ENCODE data around the gene MAB21L4.

The MAB21L4 gene

DNA sequence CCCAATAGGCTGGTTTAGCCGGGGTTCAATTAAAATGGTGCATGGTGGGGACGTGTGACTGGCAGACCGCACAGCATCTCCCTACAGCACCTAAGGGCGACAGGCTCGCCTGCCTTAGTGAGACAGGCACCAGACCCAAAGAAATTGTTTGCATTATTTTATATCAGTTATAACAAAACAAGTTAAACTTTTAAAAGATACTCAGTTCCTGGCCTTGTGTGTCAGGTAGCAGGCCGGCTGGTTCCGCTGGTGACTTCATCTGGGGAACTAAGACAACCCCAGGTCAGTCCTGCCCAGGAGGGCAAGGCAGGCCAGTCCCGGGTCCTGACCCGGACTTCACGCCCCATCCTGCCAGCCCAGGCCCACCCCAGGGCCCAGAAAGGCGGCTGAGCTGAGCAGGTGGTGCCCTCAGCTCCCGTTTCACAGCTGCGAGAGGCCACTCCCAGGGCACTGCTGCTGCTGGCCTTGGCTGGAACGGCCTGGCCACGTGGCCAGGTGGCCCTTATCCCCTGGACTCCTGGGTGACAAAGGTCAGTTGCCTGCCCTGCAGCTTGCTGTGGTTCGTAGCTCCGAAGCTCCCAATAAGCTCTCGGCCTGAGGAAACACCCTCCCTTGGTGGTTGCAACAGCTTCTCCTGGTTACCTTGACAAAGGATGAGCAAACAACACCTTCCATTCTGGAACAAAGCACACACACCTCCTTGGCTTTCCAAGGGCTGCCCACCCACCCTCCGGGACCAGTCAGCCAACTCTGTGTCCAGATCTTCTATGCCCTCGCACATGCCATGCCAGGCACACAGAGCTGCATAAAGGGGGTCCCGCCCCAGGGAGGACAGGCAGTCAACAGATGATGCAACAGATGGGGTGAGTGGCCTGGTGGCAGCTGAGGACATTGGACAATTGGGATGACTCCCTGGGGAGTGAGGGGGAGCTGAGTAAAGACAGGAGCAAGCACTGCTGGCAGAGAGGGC, 38.6 kb downstream of the MAB21L4 start:
- no peak for FAIRE-seq
- no peak for TF ChIP-seq POLR2A (IDR thresholded peaks at IDR 0.05; ENCODE audit: low read depth, low read length)
- no peak for TF ChIP-seq TAF1 (IDR thresholded peaks at IDR 0.05; ENCODE audit: borderline replicate concordance, low read depth, low read length)
- no peak for TF ChIP-seq POLR2AphosphoS5 (IDR thresholded peaks at IDR 0.05; ENCODE audit: low read depth, low read length)
- DNase-seq (ENCODE audit: insufficient read length), result no peak

DNA sequence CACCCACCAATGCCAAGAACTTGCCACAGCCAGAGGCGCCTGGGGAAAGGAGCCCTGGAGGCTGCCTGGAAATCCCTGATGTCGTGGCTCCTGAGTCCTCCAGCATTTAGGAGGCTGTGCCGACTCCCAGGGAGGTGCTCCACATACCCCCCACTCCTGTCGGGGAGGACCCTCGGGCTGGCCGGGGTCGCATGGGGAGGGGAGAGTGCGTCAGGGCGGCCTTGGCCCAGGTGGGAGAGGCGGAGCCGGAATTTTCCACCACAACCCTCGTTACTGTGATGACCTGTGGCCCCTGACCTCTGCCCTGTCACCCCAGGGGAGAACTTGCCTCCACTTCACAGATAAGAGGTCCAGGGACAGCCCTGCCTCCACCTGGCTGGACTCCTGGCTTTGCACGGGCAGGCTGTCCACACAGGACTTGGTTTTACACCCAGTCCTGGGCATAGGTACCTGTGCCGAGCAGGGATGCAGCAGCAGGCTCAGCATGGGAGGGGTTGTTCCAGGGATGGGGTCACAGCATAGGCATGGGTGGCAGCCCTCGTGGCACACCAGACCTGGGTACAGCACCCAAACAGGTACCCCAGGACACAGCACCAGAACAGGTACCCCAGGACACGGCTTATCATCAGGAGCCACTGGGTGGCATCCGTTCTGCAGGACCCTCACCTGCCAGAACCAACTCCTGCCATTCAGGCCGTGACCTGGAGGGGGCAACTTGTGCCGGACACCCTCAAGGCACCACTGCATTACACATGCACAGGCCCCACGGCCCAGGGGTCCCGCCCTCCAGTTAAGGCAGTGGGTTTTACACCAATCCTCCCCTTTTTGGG, 39.6 kb downstream of the MAB21L4 start:
- FAIRE-seq, result no peak

GRCh38 chr2:240855670-240856069, 40.3 kb downstream of the MAB21L4 start:
- FAIRE-seq (no peak), DNase-seq (ENCODE audit: insufficient read length) (no peak)
- TF ChIP-seq TAF1 (IDR thresholded peaks at IDR 0.05; ENCODE audit: borderline replicate concordance, low read depth, low read length) (no peak), POLR2A (IDR thresholded peaks at IDR 0.05; ENCODE audit: low read depth, low read length) (no peak), POLR2AphosphoS5 (IDR thresholded peaks at IDR 0.05; ENCODE audit: low read depth, low read length) (no peak)

More for the DNA sequence above, 39.6 kb downstream of the MAB21L4 start:
- TF ChIP-seq TAF1 (IDR thresholded peaks at IDR 0.05; ENCODE audit: borderline replicate concordance, low read depth, low read length) (no peak), POLR2AphosphoS5 (IDR thresholded peaks at IDR 0.05; ENCODE audit: low read depth, low read length) (no peak), POLR2A (IDR thresholded peaks at IDR 0.05; ENCODE audit: low read depth, low read length) (no peak)
- DNase-seq (ENCODE audit: insufficient read length), result no peak

DNA sequence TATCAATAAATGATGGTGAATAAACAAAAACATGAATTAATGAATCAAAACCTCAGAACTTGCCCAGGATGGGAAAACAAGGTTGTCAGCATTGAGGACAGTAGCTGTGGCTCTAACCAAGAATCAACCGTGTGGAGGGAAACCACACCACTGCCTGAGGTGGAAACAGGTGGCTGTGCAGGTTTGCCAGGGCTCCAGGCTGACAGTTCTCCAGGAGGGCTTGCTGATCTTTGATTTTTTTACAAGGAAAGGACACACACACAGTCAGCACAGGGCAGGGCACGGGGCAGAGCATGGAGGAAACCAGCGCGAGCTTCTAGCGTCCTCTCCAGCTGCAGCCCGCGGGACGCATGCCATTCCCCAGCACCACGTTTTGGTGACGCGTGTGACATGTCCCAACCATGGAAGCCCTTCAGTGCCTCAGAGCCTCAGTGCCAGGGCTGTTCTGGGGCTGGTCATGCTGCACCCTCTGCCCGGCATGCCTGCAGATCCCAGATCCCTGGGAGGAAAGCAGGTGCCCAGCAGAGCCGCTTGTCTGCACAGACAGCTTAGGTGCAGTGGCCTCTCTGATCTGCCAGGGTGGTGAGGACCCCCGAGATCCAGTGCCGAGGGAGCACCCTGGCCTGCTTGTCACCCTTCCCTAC, 43.2 kb downstream of the MAB21L4 start:
- DNase-seq (ENCODE audit: insufficient read length), result no peak
- TF ChIP-seq POLR2A (IDR thresholded peaks at IDR 0.05; ENCODE audit: low read depth, low read length) (no peak), POLR2AphosphoS5 (IDR thresholded peaks at IDR 0.05; ENCODE audit: low read depth, low read length) (no peak), TAF1 (IDR thresholded peaks at IDR 0.05; ENCODE audit: borderline replicate concordance, low read depth, low read length) (no peak)
- no peak for FAIRE-seq

DNA sequence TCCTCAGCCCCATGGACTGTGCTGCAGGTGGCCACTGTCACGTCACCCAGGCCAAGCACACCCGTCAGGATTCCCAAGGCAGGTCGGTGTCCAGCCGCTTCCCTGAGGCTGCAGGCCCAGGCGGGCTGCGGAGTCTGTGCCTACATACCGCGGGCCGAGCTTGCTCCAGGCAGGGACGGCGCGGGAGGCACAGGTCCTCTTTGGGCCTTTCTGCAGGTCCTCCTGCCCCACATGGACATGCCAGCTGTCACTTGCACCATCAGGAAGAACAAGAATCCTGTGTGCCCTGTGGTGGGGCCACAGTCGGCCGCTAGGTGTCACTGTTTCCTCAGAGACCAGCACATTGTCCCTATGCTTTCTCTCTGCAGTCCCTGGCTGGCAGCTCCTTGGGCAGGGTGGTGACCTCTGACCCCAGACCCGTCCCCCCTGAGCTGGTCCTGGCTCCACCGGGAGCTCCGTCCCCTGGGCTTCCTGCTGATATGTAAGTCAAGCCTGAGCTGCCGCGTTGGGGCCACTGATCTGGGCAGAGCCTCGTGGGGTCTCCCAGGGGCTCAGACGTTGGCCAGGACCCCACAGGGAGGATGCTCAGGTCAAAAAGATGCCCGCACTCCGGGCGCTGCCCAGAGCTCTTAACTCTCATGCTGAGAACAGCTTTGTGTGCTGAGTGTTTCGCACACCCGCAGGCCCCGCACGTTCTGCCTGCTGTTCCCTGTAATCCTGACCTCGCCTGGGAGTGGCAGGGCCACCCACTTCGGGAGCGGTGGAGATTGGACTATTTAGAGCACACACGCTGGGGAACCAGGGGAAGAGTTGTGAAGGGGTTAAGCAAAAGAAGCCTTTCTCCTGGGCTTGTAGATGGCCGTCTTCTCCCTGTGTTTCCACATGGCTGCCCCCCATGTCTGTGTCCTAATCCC, 44.6 kb downstream of the MAB21L4 start:
- TF ChIP-seq POLR2AphosphoS5 (IDR thresholded peaks at IDR 0.05; ENCODE audit: low read depth, low read length), result no peak
- no peak for TF ChIP-seq TAF1 (IDR thresholded peaks at IDR 0.05; ENCODE audit: borderline replicate concordance, low read depth, low read length)
- no peak for TF ChIP-seq POLR2A (IDR thresholded peaks at IDR 0.05; ENCODE audit: low read depth, low read length)
- DNase-seq (ENCODE audit: insufficient read length) (peak; percentile 84), FAIRE-seq (peak; percentile 78)

DNA sequence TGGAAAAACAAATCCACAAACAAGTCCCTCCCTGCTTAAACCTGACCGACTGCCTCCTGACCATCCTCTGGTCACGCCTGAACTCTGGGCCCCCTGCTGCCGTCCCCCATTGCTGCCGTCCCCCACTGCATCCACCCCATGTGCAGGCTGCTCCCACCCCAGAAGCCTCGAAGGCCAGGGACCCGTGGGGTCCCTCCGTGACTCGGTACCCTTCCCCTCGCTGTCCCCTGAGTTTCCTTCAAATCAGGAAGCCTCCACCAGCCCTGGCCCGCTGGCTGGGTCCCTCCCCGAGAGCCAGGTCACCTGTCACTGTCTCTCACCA, 45.2 kb downstream of the MAB21L4 start:
- FAIRE-seq (no peak), DNase-seq (ENCODE audit: insufficient read length) (no peak)
- TF ChIP-seq POLR2AphosphoS5 (IDR thresholded peaks at IDR 0.05; ENCODE audit: low read depth, low read length), result no peak
- no peak for TF ChIP-seq POLR2A (IDR thresholded peaks at IDR 0.05; ENCODE audit: low read depth, low read length)
- no peak for TF ChIP-seq TAF1 (IDR thresholded peaks at IDR 0.05; ENCODE audit: borderline replicate concordance, low read depth, low read length)

DNA sequence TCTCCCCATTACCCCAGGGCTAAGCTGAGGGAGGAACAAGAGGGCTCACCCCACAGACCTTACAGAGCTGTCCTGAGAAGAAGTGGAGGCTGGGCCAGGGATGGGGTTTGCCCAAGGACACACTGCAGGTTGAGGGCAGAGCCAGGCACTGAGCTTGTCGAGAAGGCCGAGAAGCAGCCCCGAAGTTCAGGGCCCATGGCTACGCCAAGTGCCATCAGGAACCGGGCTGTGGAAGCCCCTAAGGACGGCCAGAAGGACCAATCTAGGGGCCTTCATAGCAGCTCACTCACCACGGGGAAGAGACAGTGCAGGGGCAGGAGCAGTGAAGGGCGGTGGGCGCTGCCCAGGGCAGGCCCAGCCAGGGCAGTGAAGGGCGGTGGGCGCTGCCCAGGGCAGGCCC, 45.9 kb downstream of the MAB21L4 start:
- no peak for FAIRE-seq
- TF ChIP-seq POLR2AphosphoS5 (IDR thresholded peaks at IDR 0.05; ENCODE audit: low read depth, low read length), result no peak
- TF ChIP-seq TAF1 (IDR thresholded peaks at IDR 0.05; ENCODE audit: borderline replicate concordance, low read depth, low read length), result no peak
- no peak for TF ChIP-seq POLR2A (IDR thresholded peaks at IDR 0.05; ENCODE audit: low read depth, low read length)

GRCh38 chr2:240848900-240849680, 46.9 kb downstream of the MAB21L4 start:
- FAIRE-seq, result no peak
- TF ChIP-seq TAF1 (IDR thresholded peaks at IDR 0.05; ENCODE audit: borderline replicate concordance, low read depth, low read length), result no peak
- TF ChIP-seq POLR2A (IDR thresholded peaks at IDR 0.05; ENCODE audit: low read depth, low read length), result no peak
- no peak for TF ChIP-seq POLR2AphosphoS5 (IDR thresholded peaks at IDR 0.05; ENCODE audit: low read depth, low read length)
- DNase-seq (ENCODE audit: insufficient read length), result no peak

More for the DNA sequence above, 45.9 kb downstream of the MAB21L4 start:
- no peak for DNase-seq (ENCODE audit: insufficient read length)

DNA sequence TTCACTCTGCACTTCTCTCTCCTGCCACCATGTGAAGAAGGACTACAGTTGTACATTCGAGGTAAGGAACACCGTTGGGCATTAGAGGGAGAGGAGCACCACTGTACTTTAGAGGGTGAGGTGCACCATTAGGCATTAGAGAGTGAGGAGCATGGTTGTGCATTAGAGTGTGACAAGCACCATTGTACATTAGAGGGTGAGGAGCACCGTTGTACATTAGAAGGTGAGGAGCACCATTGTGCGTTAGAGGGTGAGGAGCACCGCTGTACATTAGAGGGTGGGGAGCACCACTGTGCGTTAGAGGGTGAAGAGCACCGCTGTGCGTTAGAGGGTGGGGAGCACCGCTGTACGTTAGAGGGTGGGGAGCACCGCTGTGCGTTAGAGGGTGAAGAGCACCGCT, 48.1 kb downstream of the MAB21L4 start:
- FAIRE-seq, result no peak
- TF ChIP-seq POLR2AphosphoS5 (IDR thresholded peaks at IDR 0.05; ENCODE audit: low read depth, low read length), result no peak
- TF ChIP-seq TAF1 (IDR thresholded peaks at IDR 0.05; ENCODE audit: borderline replicate concordance, low read depth, low read length), result no peak
- no peak for TF ChIP-seq POLR2A (IDR thresholded peaks at IDR 0.05; ENCODE audit: low read depth, low read length)

More for the DNA sequence above, 48.1 kb downstream of the MAB21L4 start:
- DNase-seq (ENCODE audit: insufficient read length), result no peak
